WTC11 (cell line): Measurements from ENCODE around the gene BMP6. TPM values are rescaled to one million over a fixed set of nuclear protein-coding genes. Genes with fewer than 3 reads are reported as not detected.
A peak's percentile ranks its signal among the peaks of the same experiment; 100 is the strongest.

Experiments used
- ATAC-seq: fragments of 200-7000 bp; cut with Tn5 transposase; 2 replicates; pipeline ENCODE4 v1.10.0; 2021; ENCODE audit warnings: mild to moderate bottlenecking, moderate library complexity
- CTCF ChIA-PET: fragments of 300-600 bp; sonication (Branson Sonifier 250); formaldehyde crosslinking; loops from one replicate; lab custom pipeline; 2021; ENCODE audit warnings: antibody characterized with exemption; lab: Charles Lee
- POLR2A ChIA-PET: fragments of 350-600 bp; sonication (Branson Sonifier 250); formaldehyde crosslinking; loops from one replicate; lab custom pipeline; 2021; ENCODE audit warnings: antibody characterized with exemption; lab: Charles Lee
- DNase-seq: peaks from one replicate; pipeline ENCODE4 v3.0.0; 2021; ENCODE audit warnings: low spot score
- H3K27ac Mint-ChIP-seq: 2 replicates; pipeline ENCODE4 v1.8.0; 2021; ENCODE audit warnings: mixed read lengths
- H3K27me3 Mint-ChIP-seq: 2 replicates; pipeline ENCODE4 v1.8.0; 2021; ENCODE audit warnings: low read depth, mild to moderate bottlenecking, moderate library complexity, mixed read lengths
- H3K36me3 Mint-ChIP-seq: 2 replicates; pipeline ENCODE4 v1.8.0; 2021; ENCODE audit warnings: mixed read lengths
- H3K4me1 Mint-ChIP-seq: 2 replicates; pipeline ENCODE4 v1.8.0; 2022; ENCODE audit warnings: mixed read lengths
- H3K4me3 Mint-ChIP-seq: 2 replicates; pipeline ENCODE4 v1.8.0; 2021; ENCODE audit warnings: mild to moderate bottlenecking, moderate library complexity, mixed read lengths
- H3K9me3 Mint-ChIP-seq: 2 replicates; pipeline ENCODE4 v1.8.0; 2021; ENCODE audit warnings: mixed read lengths
- ATF1 ChIP-seq: sonication (generic); formaldehyde crosslinking; IDR thresholded peaks from 2 replicates; pipeline ENCODE4 v1.8.1; 2023; ENCODE audit warnings: mild to moderate bottlenecking, moderate library complexity, missing genetic modification reagents
- CREB1 ChIP-seq: sonication (generic); formaldehyde crosslinking; IDR thresholded peaks from 2 replicates; pipeline ENCODE4 v1.8.0; 2023; ENCODE audit warnings: mild to moderate bottlenecking, missing genetic modification reagents
- CREM ChIP-seq: sonication (generic); formaldehyde crosslinking; IDR thresholded peaks from 2 replicates; pipeline ENCODE4 v1.8.1; 2022; ENCODE audit warnings: mild to moderate bottlenecking, missing genetic modification reagents, moderate library complexity
- ETV6 ChIP-seq: sonication (generic); formaldehyde crosslinking; IDR thresholded peaks from 2 replicates; pipeline ENCODE4 v1.8.1; 2022; ENCODE audit warnings: mild to moderate bottlenecking, missing genetic modification reagents
- FOXK1 ChIP-seq: sonication (generic); formaldehyde crosslinking; IDR thresholded peaks from 2 replicates; pipeline ENCODE4 v1.8.0; 2022; ENCODE audit warnings: mild to moderate bottlenecking, moderate library complexity, missing genetic modification reagents
- GABPB1 ChIP-seq: sonication (generic); formaldehyde crosslinking; IDR thresholded peaks from 2 replicates; pipeline ENCODE4 v1.8.1; 2023; ENCODE audit warnings: mild to moderate bottlenecking, missing genetic modification reagents
- GRHL2 ChIP-seq: fragments of 250-450 bp; sonication (Bioruptor Pico); IDR thresholded peaks from 2 replicates; pipeline ENCODE4 v1.8.0; 2022; ENCODE audit warnings: mild to moderate bottlenecking, moderate library complexity; ENCODE audit not compliant: insufficient replicate concordance, severe bottlenecking
- KAT7 ChIP-seq: sonication (generic); formaldehyde crosslinking; IDR thresholded peaks from 2 replicates; pipeline ENCODE4 v1.8.1; 2023; ENCODE audit warnings: missing genetic modification reagents, mild to moderate bottlenecking, borderline replicate concordance
- NR2C2 ChIP-seq: sonication (generic); formaldehyde crosslinking; IDR thresholded peaks from 2 replicates; pipeline ENCODE4 v1.8.0; 2022; ENCODE audit warnings: mild to moderate bottlenecking, missing genetic modification reagents
- ZBTB21 ChIP-seq: sonication (generic); formaldehyde crosslinking; IDR thresholded peaks from 2 replicates; pipeline ENCODE4 v1.8.1; 2023; ENCODE audit warnings: mild to moderate bottlenecking, missing genetic modification reagents, borderline replicate concordance
- ZNF138 ChIP-seq: sonication (generic); formaldehyde crosslinking; conservative IDR thresholded peaks from 2 replicates; pipeline ENCODE4 v1.8.1; 2022; ENCODE audit warnings: mild to moderate bottlenecking, moderate library complexity, missing genetic modification reagents
- ZNF219 ChIP-seq: sonication (generic); formaldehyde crosslinking; IDR thresholded peaks from 2 replicates; pipeline ENCODE4 v1.8.0; 2023; ENCODE audit warnings: missing genetic modification reagents, mild to moderate bottlenecking, borderline replicate concordance
- ZNF396 ChIP-seq: fragments of 250-450 bp; sonication (Bioruptor Pico); IDR thresholded peaks from 2 replicates; pipeline ENCODE4 v1.8.0; 2021; ENCODE audit warnings: mild to moderate bottlenecking, moderate library complexity, borderline replicate concordance
- total RNA-seq: library from RNA; stranded (reverse); gene quantifications from 3 replicates; pipeline ENCODE4 v1.2.3, GENCODE V29; 2021
- TF ChIP-seq, protein P1 (sequence below): fragments of 250-450 bp; sonication (Bioruptor Pico); IDR thresholded peaks from 2 replicates; pipeline ENCODE4 v1.9.0; 2021; ENCODE audit warnings: mild to moderate bottlenecking, borderline replicate concordance
- TF ChIP-seq, protein P2 (sequence below): fragments of 250-450 bp; sonication (Bioruptor Pico); IDR thresholded peaks from 2 replicates; pipeline ENCODE4 v1.9.0; 2021; ENCODE audit warnings: mild to moderate bottlenecking
- TF ChIP-seq, protein P3 (sequence below): fragments of 250-450 bp; sonication (Bioruptor Pico); IDR thresholded peaks from 2 replicates; pipeline ENCODE4 v1.9.0; 2021; ENCODE audit warnings: mild to moderate bottlenecking
- TF ChIP-seq, protein P4 (sequence below): sonication (generic); formaldehyde crosslinking; IDR thresholded peaks from 2 replicates; pipeline ENCODE4 v1.8.1; 2023; ENCODE audit warnings: mild to moderate bottlenecking, missing genetic modification reagents
- TF ChIP-seq, protein P5 (sequence below): fragments of 250-450 bp; sonication (Bioruptor Pico); conservative IDR thresholded peaks from 2 replicates; pipeline ENCODE4 v1.9.0; 2021; ENCODE audit warnings: mild to moderate bottlenecking
- TF ChIP-seq, protein P6 (sequence below): sonication (generic); formaldehyde crosslinking; IDR thresholded peaks from 2 replicates; pipeline ENCODE4 v1.8.1; 2023; ENCODE audit warnings: mild to moderate bottlenecking, missing genetic modification reagents, moderate library complexity
- TF ChIP-seq, protein P7 (sequence below): sonication (generic); formaldehyde crosslinking; IDR thresholded peaks from 2 replicates; pipeline ENCODE4 v1.8.1; 2022; ENCODE audit warnings: missing genetic modification reagents, borderline replicate concordance

Gene BMP6
- total RNA-seq, 1 experiment from 2014 or later = 1.0 TPM

DNA sequence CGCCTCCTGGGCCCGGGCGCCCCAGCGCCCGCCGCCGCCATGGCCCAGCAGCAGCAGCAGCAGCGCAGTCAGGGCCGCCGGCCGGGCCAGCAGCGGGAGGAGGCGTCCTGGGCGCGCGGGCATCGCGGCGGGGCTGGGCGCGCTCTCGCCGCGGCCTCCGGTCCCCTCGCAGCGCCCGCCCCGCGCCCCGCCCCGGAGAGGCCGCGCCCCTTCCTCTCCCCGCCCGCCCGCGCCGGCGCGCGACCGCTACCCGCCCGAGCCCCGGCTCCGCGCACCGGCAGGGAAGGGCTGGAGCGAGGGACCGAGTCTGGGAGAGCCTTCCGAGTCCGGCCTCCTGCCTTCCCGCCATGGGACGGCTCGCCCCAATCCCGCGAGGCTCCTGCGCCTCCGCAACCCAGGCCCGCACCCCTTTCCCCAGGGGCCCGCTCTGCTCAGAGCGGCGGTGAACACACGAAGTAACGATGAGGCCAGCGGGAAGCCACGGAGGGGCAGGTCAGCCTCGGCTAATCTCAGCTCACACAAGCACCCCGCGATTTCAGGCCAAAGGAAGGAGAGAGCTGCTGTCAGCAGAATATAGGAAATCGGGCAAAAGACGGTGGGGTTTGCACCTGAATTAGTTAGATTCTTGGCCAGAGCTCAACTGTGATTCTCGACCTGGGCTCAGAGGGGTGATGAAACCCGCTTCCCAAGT is 184.9 kb downstream of the BMP6 start, which contains the start of gene TXNDC5 (continued):
- TF ChIP-seq, protein P1, sequence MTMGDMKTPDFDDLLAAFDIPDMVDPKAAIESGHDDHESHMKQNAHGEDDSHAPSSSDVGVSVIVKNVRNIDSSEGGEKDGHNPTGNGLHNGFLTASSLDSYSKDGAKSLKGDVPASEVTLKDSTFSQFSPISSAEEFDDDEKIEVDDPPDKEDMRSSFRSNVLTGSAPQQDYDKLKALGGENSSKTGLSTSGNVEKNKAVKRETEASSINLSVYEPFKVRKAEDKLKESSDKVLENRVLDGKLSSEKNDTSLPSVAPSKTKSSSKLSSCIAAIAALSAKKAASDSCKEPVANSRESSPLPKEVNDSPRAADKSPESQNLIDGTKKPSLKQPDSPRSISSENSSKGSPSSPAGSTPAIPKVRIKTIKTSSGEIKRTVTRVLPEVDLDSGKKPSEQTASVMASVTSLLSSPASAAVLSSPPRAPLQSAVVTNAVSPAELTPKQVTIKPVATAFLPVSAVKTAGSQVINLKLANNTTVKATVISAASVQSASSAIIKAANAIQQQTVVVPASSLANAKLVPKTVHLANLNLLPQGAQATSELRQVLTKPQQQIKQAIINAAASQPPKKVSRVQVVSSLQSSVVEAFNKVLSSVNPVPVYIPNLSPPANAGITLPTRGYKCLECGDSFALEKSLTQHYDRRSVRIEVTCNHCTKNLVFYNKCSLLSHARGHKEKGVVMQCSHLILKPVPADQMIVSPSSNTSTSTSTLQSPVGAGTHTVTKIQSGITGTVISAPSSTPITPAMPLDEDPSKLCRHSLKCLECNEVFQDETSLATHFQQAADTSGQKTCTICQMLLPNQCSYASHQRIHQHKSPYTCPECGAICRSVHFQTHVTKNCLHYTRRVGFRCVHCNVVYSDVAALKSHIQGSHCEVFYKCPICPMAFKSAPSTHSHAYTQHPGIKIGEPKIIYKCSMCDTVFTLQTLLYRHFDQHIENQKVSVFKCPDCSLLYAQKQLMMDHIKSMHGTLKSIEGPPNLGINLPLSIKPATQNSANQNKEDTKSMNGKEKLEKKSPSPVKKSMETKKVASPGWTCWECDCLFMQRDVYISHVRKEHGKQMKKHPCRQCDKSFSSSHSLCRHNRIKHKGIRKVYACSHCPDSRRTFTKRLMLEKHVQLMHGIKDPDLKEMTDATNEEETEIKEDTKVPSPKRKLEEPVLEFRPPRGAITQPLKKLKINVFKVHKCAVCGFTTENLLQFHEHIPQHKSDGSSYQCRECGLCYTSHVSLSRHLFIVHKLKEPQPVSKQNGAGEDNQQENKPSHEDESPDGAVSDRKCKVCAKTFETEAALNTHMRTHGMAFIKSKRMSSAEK = no peak
- TF ChIP-seq ETV6 (CRISPR knock-in tag) = peak; percentile 76
- TF ChIP-seq CREM (CRISPR knock-in tag) = no peak
- TF ChIP-seq FOXK1 (CRISPR knock-in tag) = 0 out of 2 replicates have a peak, but pooled peaks have one; percentile 27
- no peak for TF ChIP-seq NR2C2 (CRISPR knock-in tag)
- no peak for TF ChIP-seq ZNF396
- TF ChIP-seq, protein P2, sequence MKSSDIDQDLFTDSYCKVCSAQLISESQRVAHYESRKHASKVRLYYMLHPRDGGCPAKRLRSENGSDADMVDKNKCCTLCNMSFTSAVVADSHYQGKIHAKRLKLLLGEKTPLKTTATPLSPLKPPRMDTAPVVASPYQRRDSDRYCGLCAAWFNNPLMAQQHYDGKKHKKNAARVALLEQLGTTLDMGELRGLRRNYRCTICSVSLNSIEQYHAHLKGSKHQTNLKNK (CRISPR knock-in tag) = no peak
- TF ChIP-seq, protein P3, sequence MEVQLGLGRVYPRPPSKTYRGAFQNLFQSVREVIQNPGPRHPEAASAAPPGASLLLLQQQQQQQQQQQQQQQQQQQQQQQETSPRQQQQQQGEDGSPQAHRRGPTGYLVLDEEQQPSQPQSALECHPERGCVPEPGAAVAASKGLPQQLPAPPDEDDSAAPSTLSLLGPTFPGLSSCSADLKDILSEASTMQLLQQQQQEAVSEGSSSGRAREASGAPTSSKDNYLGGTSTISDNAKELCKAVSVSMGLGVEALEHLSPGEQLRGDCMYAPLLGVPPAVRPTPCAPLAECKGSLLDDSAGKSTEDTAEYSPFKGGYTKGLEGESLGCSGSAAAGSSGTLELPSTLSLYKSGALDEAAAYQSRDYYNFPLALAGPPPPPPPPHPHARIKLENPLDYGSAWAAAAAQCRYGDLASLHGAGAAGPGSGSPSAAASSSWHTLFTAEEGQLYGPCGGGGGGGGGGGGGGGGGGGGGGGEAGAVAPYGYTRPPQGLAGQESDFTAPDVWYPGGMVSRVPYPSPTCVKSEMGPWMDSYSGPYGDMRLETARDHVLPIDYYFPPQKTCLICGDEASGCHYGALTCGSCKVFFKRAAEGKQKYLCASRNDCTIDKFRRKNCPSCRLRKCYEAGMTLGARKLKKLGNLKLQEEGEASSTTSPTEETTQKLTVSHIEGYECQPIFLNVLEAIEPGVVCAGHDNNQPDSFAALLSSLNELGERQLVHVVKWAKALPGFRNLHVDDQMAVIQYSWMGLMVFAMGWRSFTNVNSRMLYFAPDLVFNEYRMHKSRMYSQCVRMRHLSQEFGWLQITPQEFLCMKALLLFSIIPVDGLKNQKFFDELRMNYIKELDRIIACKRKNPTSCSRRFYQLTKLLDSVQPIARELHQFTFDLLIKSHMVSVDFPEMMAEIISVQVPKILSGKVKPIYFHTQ (CRISPR knock-in tag) = no peak
- no peak for TF ChIP-seq KAT7 (CRISPR knock-in tag)
- TF ChIP-seq, protein P4, sequence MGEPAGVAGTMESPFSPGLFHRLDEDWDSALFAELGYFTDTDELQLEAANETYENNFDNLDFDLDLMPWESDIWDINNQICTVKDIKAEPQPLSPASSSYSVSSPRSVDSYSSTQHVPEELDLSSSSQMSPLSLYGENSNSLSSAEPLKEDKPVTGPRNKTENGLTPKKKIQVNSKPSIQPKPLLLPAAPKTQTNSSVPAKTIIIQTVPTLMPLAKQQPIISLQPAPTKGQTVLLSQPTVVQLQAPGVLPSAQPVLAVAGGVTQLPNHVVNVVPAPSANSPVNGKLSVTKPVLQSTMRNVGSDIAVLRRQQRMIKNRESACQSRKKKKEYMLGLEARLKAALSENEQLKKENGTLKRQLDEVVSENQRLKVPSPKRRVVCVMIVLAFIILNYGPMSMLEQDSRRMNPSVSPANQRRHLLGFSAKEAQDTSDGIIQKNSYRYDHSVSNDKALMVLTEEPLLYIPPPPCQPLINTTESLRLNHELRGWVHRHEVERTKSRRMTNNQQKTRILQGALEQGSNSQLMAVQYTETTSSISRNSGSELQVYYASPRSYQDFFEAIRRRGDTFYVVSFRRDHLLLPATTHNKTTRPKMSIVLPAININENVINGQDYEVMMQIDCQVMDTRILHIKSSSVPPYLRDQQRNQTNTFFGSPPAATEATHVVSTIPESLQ (CRISPR knock-in tag) = no peak
- TF ChIP-seq GRHL2 (CRISPR knock-in tag) = no peak
- 0 out of 2 replicates have a peak, but pooled peaks have one; percentile 36 for TF ChIP-seq ATF1
- TF ChIP-seq CREB1 (CRISPR knock-in tag) = no peak
- peak; percentile 65; the same call in 1 of the 2 replicates for TF ChIP-seq GABPB1

DNA sequence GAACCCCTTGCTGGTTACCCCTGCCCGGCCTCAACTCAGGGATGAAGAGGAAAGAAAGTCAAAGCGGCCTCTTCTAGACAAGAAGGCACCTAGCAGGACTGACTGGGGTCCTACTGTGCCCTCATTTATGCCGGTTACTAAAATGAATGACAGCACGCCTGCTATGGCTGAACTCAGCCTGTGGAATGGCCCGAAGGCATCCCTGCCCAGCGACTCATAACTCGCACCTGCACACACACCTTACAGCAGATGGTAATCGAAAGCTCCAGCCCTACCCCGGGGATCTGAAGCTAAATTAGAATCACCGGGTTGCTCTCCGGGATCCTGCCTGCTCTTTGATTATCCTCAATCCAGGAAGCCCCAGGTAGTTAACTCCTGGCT is 185.4 kb downstream of the BMP6 start:
- H3K9me3 Mint-ChIP-seq = no peaks in the 10 kb centered on the region
- H3K36me3 Mint-ChIP-seq = no peaks in the 10 kb centered on the region
- CTCF ChIA-PET = interaction anchor here (0.9 kb wide), 1 partner anchor 82 kb away, joined by 3 read pairs; no protein-coding TSS in a partner anchor
- TF ChIP-seq, protein P2 (CRISPR knock-in tag) = no peak
- TF ChIP-seq ATF1 (no peak), ZBTB21 (no peak), ZNF219 (CRISPR knock-in tag) (no peak), FOXK1 (CRISPR knock-in tag) (no peak), ZNF138 (CRISPR knock-in tag) (no peak)
- TF ChIP-seq, protein P5, sequence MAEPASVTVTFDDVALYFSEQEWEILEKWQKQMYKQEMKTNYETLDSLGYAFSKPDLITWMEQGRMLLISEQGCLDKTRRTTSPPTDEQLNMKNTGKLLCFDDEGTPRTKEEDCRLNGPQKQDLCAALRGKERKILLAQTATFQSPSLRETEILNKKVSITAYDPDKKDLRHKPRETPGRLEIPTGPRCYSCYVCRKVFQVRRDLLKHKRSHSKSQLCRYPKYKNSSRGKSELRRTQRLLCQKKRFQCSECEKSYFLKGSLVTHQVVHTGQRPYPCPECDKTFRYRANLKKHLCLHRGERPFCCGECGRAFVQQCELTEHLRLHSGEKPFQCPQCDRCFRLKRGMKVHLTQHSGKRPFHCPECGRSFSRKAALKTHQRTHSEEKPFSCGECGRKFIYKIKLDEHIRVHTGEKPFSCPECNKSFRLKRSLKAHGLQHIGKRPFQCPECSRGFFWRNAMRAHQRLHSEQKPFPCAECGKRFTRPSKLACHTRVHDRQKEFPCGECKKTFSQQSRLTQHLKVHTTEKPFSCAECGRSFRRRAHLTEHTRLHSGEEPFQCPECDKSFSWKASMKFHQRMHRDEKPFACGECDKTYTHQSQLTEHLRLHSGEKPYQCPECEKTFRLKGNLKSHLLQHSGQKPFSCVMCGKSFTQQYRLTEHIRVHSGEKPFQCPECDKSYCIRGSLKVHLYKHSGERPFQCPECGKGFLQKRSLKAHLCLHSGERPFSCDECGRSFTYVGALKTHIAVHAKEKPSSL (CRISPR knock-in tag) = no peak
- TF ChIP-seq, protein P6, sequence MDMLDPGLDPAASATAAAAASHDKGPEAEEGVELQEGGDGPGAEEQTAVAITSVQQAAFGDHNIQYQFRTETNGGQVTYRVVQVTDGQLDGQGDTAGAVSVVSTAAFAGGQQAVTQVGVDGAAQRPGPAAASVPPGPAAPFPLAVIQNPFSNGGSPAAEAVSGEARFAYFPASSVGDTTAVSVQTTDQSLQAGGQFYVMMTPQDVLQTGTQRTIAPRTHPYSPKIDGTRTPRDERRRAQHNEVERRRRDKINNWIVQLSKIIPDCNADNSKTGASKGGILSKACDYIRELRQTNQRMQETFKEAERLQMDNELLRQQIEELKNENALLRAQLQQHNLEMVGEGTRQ (CRISPR knock-in tag) = no peak
- TF ChIP-seq, protein P7, sequence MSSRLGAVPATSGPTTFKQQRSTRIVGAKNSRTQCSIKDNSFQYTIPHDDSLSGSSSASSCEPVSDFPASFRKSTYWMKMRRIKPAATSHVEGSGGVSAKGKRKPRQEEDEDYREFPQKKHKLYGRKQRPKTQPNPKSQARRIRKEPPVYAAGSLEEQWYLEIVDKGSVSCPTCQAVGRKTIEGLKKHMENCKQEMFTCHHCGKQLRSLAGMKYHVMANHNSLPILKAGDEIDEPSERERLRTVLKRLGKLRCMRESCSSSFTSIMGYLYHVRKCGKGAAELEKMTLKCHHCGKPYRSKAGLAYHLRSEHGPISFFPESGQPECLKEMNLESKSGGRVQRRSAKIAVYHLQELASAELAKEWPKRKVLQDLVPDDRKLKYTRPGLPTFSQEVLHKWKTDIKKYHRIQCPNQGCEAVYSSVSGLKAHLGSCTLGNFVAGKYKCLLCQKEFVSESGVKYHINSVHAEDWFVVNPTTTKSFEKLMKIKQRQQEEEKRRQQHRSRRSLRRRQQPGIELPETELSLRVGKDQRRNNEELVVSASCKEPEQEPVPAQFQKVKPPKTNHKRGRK (CRISPR knock-in tag) = no peak
- TF ChIP-seq, all 79 proteins: peak for 0
- Mint-ChIP-seq H3K4me1 (peaks cover 9% of the 10 kb centered on the region), H3K4me3 (no peak overlapping the region), H3K27ac (peak overlapping the region; percentile 30; the same call in 1 of the 2 replicates), H3K27me3 (no peaks in the 10 kb centered on the region; the same call in 1 of the 2 replicates)
- POLR2A ChIA-PET = no interaction called here
- ATAC-seq = no peak
- DNase-seq = no peak
